Breast epithelium (tissue), 3 donors: ENCODE measurements around the gene HEATR9.

Experiments
- CTCF ChIP-seq, 3 donors: fragments of 450-650 bp; IDR thresholded peaks; one replicate each; pipeline ENCODE4 v1.5.1; 2016 to 2017; ENCODE audit warnings: antibody characterized with exemption in 3 of 3, mild to moderate bottlenecking in 3 of 3, moderate library complexity in 3 of 3
- POLR2AphosphoS5 ChIP-seq, 3 donors: sonication (generic); formaldehyde crosslinking; IDR thresholded peaks; one replicate each; pipeline ENCODE4 v1.6.1; 2017; ENCODE audit warnings: antibody characterized with exemption in 3 of 3

- no peak for TF ChIP-seq CTCF (IDR thresholded peaks at IDR 0.05)
- TF ChIP-seq POLR2AphosphoS5 (IDR thresholded peaks at IDR 0.05) = no peak
Measured at GRCh38 chr17:35892091-35893035, 23.7 kb upstream of the HEATR9 start.
